Esophagus squamous epithelium (tissue), 5 donors: ENCODE data around the gene PCARE. TPM values are rescaled to one million over a fixed set of nuclear protein-coding genes. Genes with fewer than 3 reads are reported as not detected.
"Not testable (repeated sequence)": the region's sequence is repeated elsewhere in the genome, so short reads cannot be mapped to it uniquely, and the experiment has no call there.

Experiments used
- DNase-seq: peaks from one replicate; lab custom pipeline; 2025; lab: John Stamatoyannopoulos, UW
- H3K27ac ChIP-seq, 4 donors: fragments of 200-600 bp; sonication (generic); one replicate each; pipeline ENCODE4 v1.5.1; 2016 to 2019; ENCODE audit warnings: mild to moderate bottlenecking in 1 of 4
- H3K27me3 ChIP-seq, 4 donors: fragments of 200-600 bp; sonication (generic); 1 replicate in 3 of 4; 2 replicates in 1 of 4; pipeline versions ENCODE4 v1.5.1 to v1.6.0; 2017 to 2021; ENCODE audit warnings: antibody characterized with exemption in 1 of 4
- H3K36me3 ChIP-seq, 3 donors: fragments of 200-600 bp; sonication (generic); one replicate each; pipeline ENCODE4 v1.5.1; 2016 to 2019
- H3K4me1 ChIP-seq, 3 donors: fragments of 200-600 bp; sonication (generic); one replicate each; pipeline ENCODE4 v1.5.1; 2017 to 2019
- H3K4me3 ChIP-seq, 4 donors: fragments of 200-600 bp; sonication (generic); 1 replicate in 3 of 4; 2 replicates in 1 of 4; pipeline ENCODE4 v1.5.1; 2016 to 2019; ENCODE audit warnings: mild to moderate bottlenecking in 2 of 4, moderate library complexity in 1 of 4
- H3K9me3 ChIP-seq, 3 donors: fragments of 200-600 bp; sonication (generic); one replicate each; pipeline ENCODE4 v1.5.1; 2016 to 2019
- POLR2A ChIP-seq, 4 donors: fragments of 450-650 bp; IDR thresholded peaks; one replicate each; pipeline ENCODE4 v1.6.1; 2017; ENCODE audit warnings: antibody characterized with exemption in 4 of 4, mild to moderate bottlenecking in 4 of 4, moderate library complexity in 3 of 4
- WGBS, 2 donors: methylation state at CpG; one replicate each; pipeline ENCODE4 v1.1.5; 2018; 5-methylcytosine and 5-hydroxymethylcytosine counted together
- intact Hi-C: fragments of 100-400 bp; cut with DNase I; formaldehyde crosslinking; loops from one replicate; pipeline ENCODE4 v1.15.0; 2022
- total RNA-seq, 4 donors: library from RNA; depleted of rRNA; stranded (reverse); fragments of >200 nt; gene quantifications; one replicate each; pipeline ENCODE4 v1.1.0, GENCODE V29; 2016
- TF ChIP-seq, protein P1 (sequence below), 6 experiments: fragments of 450-650 bp in 4 of 6; fragments of 200-600 bp in 2 of 6; sonication (generic) in 2 of 6; IDR thresholded peaks; one replicate each; pipeline ENCODE4 v1.5.1; 2016 to 2019; ENCODE audit warnings: antibody characterized with exemption in 6 of 6, mild to moderate bottlenecking in 4 of 6, moderate library complexity in 4 of 6
- donor health status: DM: yes; HTN: yes; CAD: no.

Gene PCARE
- total RNA-seq, 4 donors from 2014 or later, result 0.04 TPM; not detected in 3

DNA sequence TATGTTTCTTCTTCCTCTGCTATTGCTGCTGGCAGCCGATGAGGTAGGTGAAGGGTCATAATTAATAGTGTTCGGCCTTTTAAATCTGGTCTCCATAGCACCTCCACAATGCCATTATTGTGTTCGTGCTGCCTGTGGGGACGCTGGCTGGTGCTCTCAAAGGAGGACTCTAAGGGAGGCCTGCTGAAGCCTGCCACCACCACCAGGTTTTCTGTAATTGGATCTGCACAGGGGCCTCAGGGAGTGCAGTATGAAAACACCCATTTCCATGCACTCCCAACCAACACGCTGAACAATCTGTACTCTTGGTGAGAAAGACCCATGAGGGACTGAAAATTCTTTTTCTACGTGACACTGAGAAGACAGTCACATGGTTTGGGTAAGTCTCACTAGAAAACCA lies 23.2 kb upstream of the PCARE start:
- no peaks in the 10 kb centered on the region for H3K9me3 ChIP-seq
- H3K4me3 ChIP-seq, result no peak overlapping the region
- no peak for DNase-seq
- no peaks in the 10 kb centered on the region for H3K4me1 ChIP-seq
- no peaks in the 10 kb centered on the region for H3K36me3 ChIP-seq
- TF ChIP-seq POLR2A (IDR thresholded peaks at IDR 0.05), result no peak
- TF ChIP-seq, protein P1, sequence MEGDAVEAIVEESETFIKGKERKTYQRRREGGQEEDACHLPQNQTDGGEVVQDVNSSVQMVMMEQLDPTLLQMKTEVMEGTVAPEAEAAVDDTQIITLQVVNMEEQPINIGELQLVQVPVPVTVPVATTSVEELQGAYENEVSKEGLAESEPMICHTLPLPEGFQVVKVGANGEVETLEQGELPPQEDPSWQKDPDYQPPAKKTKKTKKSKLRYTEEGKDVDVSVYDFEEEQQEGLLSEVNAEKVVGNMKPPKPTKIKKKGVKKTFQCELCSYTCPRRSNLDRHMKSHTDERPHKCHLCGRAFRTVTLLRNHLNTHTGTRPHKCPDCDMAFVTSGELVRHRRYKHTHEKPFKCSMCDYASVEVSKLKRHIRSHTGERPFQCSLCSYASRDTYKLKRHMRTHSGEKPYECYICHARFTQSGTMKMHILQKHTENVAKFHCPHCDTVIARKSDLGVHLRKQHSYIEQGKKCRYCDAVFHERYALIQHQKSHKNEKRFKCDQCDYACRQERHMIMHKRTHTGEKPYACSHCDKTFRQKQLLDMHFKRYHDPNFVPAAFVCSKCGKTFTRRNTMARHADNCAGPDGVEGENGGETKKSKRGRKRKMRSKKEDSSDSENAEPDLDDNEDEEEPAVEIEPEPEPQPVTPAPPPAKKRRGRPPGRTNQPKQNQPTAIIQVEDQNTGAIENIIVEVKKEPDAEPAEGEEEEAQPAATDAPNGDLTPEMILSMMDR (IDR thresholded peaks at IDR 0.05), result no peak
- H3K27me3 ChIP-seq, result no peaks in the 10 kb centered on the region
- intact Hi-C loops, result no loop called here
- no peak overlapping the region for H3K27ac ChIP-seq
- 45 to 46% methylated on average over 3 to 6 of the region's 6 CpGs for WGBS, 2 donors

DNA sequence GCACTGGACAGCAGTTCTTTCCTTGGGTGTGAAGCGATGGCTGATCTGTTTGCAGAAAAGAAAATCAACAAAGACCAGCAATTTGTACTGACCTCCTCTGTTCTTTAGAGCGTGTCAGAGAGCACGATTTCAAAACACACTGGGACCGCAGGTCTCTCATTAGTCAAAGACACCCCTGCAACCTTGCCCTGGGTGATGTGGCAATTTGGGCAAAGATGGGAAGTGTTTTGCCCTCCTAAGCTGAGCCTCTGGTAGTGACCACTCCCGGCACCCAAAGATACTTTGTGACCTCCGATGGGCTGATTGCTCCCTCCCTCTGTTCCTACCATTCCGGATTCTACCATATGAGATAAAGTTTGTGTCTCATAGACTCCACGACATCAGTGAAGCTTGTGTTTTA lies 22.6 kb upstream of the PCARE start:
- H3K9me3 ChIP-seq, result no peaks in the 10 kb centered on the region
- DNase-seq, result no peak
- intact Hi-C loops, result no loop called here
- no peaks in the 10 kb centered on the region for H3K36me3 ChIP-seq
- no peak overlapping the region for H3K27ac ChIP-seq
- no peak overlapping the region for H3K4me3 ChIP-seq
- TF ChIP-seq, protein P1 (IDR thresholded peaks at IDR 0.05), result no peak
- no peak for TF ChIP-seq POLR2A (IDR thresholded peaks at IDR 0.05)
- 84 to 89% methylated on average over 6 to 8 of the region's 8 CpGs for WGBS, 2 donors
- no peaks in the 10 kb centered on the region for H3K27me3 ChIP-seq
- H3K4me1 ChIP-seq, result no peaks in the 10 kb centered on the region

DNA sequence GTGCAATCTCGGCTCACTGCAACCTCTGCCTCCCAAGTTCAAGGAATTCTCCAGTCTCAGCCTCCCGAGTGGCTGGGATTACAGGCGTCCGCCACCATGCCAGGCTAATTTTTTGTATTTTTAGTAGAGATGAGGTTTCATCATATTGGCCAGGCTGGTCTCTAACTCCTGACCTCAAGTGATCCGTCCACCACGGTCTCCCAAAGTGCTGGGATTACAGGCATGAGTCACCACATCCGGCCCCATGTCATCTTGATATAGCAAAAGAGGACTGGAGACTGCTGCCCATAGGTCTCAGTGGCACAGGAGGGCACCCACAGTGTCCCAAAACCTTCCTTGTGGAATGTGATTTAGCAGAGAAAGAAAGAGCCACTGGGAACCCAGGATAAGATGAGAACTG lies 16.0 kb upstream of the PCARE start:
- H3K4me3 ChIP-seq, result not testable (repeated sequence)

DNA sequence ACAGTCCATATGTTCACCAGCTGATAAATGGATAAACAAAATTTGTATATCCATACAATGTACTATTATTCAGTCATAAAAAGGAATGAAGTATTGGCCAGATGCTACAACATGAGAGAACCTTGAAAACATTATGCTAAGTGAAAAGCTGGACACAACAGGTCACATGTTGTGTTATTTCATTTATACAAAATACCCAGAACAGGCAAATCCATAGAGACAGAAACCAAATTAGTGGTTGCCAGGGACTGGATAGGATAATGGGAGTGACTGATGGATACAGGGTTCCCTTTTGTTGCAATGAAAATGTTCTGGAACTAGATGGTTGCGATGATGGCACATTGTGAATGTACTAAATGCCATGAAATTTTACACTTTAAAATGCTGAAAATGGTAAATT lies 10.2 kb upstream of the PCARE start:
- Histone ChIP-seq H3K27me3 (no peaks in the 10 kb centered on the region), H3K4me1 (no peaks in the 10 kb centered on the region), H3K27ac (no peak overlapping the region), H3K36me3 (no peaks in the 10 kb centered on the region), H3K9me3 (peaks cover 0 to 15% (median 4%) of the 10 kb centered on the region in 3 donors), H3K4me3 (no peak overlapping the region)
- TF ChIP-seq, protein P1 (IDR thresholded peaks at IDR 0.05), result no peak
- no peak for TF ChIP-seq POLR2A (IDR thresholded peaks at IDR 0.05)
- DNase-seq, result no peak
- intact Hi-C loops, result no loop called here
- WGBS, 2 donors, result 88 to 91% methylated on average over 1 of the region's 1 CpG

More for the DNA sequence above, 16.0 kb upstream of the PCARE start:
- H3K27ac ChIP-seq, H3K27me3 ChIP-seq, H3K36me3 ChIP-seq, intact Hi-C loops, DNase-seq, H3K9me3 ChIP-seq, H3K4me1 ChIP-seq: not testable (repeated sequence)
- WGBS, 2 donors, result 93 to 98% methylated on average over 5 to 7 of the region's 7 CpGs

DNA sequence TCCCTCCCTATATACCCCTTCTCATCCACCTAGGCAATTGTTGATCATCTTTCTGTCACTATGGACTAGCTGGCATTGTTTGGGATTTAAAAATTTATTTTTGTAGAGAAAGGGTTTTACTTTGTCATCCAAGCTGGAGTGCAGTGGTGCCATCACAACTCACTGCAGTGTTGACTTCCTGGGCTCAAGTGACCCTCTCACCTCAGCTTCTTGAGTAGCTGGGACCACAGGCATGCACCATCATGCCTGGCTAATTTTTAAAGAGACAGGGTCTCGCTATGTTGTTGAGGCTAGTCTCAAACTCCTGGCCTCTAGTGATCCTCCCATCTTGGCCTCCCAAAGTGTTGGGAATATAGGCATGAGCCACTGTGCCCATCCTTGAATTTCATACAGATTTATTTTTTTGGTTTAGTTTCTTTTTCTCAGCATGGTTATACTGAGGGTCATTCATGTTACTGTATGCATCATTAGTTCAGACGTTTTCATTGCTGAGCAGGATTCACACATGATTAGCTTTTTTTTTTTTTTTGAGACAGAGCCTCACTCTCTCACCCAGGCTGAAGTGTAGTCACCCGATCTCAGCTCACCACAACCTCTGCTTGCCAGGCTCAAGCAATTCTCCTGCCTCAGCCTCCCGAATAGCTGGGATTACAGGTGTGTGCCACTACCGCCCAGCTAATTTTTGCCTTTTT lies 8.6 kb upstream of the PCARE start:
- no peak for TF ChIP-seq POLR2A (IDR thresholded peaks at IDR 0.05)
- TF ChIP-seq, protein P1 (IDR thresholded peaks at IDR 0.05), result no peak
- no peaks in the 10 kb centered on the region for H3K36me3 ChIP-seq
- H3K27ac ChIP-seq, result no peak overlapping the region
- no peaks in the 10 kb centered on the region for H3K27me3 ChIP-seq
- intact Hi-C loops, result no loop called here
- H3K4me1 ChIP-seq, result no peaks in the 10 kb centered on the region
- 78 to 93% methylated on average over 5 of the region's 5 CpGs for WGBS, 2 donors
- H3K4me3 ChIP-seq, result no peak overlapping the region
- no peak for DNase-seq
- H3K9me3 ChIP-seq, result peaks cover 0 to 19% (median 4%) of the 10 kb centered on the region in 3 donors
